OCI-M2 (cell line): ENCODE results near the gene KRT6B.
"Not testable (repeated sequence)": the region's sequence is repeated elsewhere in the genome, so short reads cannot be mapped to it uniquely, and the experiment has no call there.

Source experiments
- DNase-seq: peaks from one replicate; lab custom pipeline; 2025; ENCODE audit not compliant: unreplicated experiment; lab: John Stamatoyannopoulos, UW

The KRT6B gene

GRCh38 chr12:52415870-52416750 lies 35.8 kb downstream of the KRT6B start:
- no peak for DNase-seq

- DNase-seq: no peak
Observed at GRCh38 chr12:52414936-52415335, 37.0 kb downstream of the KRT6B start.

- DNase-seq: no peak
Observed at GRCh38 chr12:52413782-52414345, 38.1 kb downstream of the KRT6B start.

- no peak for DNase-seq
Observed at GRCh38 chr12:52413202-52413601, 38.7 kb downstream of the KRT6B start.

- no peak for DNase-seq
Observed at GRCh38 chr12:52411815-52412214, 40.1 kb downstream of the KRT6B start.

GRCh38 chr12:52410589-52411248 lies 41.2 kb downstream of the KRT6B start:
- not testable (repeated sequence) for DNase-seq

- no peak for DNase-seq
Observed at GRCh38 chr12:52407918-52408317, 44.0 kb downstream of the KRT6B start.

GRCh38 chr12:52405922-52406385 lies 46.0 kb downstream of the KRT6B start, which contains the start of gene KRT82:
Gene KRT82, minus strand, starts transcription at chr12:52406335. Its CDS starts 58 bp downstream, at chr12:52406277.
- no peak for DNase-seq

GRCh38 chr12:52404951-52405350 lies 47.0 kb downstream of the KRT6B start:
- DNase-seq: no peak

GRCh38 chr12:52403561-52403960 lies 48.4 kb downstream of the KRT6B start:
- DNase-seq: no peak

GRCh38 chr12:52402873-52403540 lies 48.9 kb downstream of the KRT6B start:
- DNase-seq: no peak

- DNase-seq: no peak
Observed at GRCh38 chr12:52402377-52402776, 49.6 kb downstream of the KRT6B start.

- DNase-seq: no peak
Observed at GRCh38 chr12:52401926-52402325, 50.0 kb downstream of the KRT6B start.

- DNase-seq: no peak
Observed at GRCh38 chr12:52401526-52401925, 50.4 kb downstream of the KRT6B start.

- DNase-seq: no peak
Observed at GRCh38 chr12:52400906-52401305, 51.0 kb downstream of the KRT6B start.

GRCh38 chr12:52399756-52400155 lies 52.2 kb downstream of the KRT6B start:
- no peak for DNase-seq

GRCh38 chr12:52398176-52398575 lies 53.8 kb downstream of the KRT6B start:
- no peak for DNase-seq

GRCh38 chr12:52396656-52397055 lies 55.3 kb downstream of the KRT6B start:
- DNase-seq: no peak
